ENCODE measurements around the gene GATA5.

GATA5 gene

DNA sequence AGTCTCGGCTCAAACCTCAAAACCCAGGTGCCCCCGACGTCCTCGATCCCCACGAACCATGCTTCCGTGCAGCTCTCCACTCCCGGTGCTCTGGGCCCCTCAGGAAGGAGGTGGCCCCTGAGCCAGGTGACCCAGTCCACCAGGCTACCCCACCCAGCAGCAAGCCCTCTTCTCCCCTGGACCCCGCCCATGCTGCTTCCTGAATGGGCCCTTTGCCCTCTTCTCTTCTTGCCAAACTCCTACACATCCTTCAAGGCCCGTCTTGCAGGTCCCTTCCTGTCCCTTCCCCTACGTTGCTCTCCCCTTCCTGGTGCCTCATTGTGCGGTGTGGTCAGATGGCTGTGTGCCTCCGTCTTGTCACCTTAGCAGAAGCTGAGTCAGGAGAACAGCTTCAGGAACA is 3.4 kb upstream of the GATA5 start:
- no peak for DNase-seq (ENCODE audit: insufficient read length, low spot score)
- TF ChIP-seq, protein P1, sequence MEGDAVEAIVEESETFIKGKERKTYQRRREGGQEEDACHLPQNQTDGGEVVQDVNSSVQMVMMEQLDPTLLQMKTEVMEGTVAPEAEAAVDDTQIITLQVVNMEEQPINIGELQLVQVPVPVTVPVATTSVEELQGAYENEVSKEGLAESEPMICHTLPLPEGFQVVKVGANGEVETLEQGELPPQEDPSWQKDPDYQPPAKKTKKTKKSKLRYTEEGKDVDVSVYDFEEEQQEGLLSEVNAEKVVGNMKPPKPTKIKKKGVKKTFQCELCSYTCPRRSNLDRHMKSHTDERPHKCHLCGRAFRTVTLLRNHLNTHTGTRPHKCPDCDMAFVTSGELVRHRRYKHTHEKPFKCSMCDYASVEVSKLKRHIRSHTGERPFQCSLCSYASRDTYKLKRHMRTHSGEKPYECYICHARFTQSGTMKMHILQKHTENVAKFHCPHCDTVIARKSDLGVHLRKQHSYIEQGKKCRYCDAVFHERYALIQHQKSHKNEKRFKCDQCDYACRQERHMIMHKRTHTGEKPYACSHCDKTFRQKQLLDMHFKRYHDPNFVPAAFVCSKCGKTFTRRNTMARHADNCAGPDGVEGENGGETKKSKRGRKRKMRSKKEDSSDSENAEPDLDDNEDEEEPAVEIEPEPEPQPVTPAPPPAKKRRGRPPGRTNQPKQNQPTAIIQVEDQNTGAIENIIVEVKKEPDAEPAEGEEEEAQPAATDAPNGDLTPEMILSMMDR (IDR thresholded peaks at IDR 0.05; ENCODE audit: insufficient read depth, missing control alignments) = no peak
- FAIRE-seq = no peak

DNA sequence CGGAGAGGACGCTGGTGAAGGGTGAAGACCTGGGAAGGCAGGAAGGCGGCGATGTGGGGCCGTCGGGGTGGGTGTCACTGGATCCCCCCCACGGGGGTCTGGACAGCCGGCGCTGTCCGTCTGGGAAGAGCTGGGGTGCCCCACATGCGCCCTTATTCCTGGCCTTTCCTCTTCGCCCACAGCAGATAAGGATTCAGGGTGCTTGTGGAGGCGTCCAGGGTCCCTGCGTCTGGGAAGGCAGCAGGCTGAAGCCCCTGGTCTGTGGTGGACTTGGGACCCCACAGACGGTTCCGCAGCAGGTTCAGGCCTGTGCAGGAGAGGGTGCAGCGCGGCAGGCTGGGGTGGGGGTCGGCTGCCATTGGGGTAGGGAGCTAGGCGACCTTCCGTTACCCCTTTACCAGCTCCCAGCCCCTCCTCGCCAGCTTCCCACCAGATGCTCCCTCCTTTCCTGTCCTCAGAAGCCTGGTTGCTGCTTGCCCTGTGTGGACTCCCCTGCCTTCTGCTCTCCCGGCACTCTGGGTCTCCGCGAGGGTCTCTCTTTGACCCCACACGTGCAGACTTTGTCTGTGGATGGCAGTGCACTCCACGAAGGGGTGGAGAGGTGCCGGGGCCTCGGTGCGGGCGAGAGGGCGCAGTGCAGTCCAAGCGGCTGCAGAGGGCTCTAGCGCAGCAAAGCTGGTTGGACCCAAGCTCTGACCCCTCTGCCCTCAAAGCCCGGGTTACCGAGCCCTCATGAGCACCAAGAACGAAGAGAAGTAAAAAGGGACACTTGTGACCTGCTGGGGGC is 2.1 kb upstream of the GATA5 start:
- TF ChIP-seq, protein P1 (IDR thresholded peaks at IDR 0.05; ENCODE audit: insufficient read depth, missing control alignments) = no peak
- FAIRE-seq = no peak
- no peak for DNase-seq (ENCODE audit: insufficient read length, low spot score)

DNA sequence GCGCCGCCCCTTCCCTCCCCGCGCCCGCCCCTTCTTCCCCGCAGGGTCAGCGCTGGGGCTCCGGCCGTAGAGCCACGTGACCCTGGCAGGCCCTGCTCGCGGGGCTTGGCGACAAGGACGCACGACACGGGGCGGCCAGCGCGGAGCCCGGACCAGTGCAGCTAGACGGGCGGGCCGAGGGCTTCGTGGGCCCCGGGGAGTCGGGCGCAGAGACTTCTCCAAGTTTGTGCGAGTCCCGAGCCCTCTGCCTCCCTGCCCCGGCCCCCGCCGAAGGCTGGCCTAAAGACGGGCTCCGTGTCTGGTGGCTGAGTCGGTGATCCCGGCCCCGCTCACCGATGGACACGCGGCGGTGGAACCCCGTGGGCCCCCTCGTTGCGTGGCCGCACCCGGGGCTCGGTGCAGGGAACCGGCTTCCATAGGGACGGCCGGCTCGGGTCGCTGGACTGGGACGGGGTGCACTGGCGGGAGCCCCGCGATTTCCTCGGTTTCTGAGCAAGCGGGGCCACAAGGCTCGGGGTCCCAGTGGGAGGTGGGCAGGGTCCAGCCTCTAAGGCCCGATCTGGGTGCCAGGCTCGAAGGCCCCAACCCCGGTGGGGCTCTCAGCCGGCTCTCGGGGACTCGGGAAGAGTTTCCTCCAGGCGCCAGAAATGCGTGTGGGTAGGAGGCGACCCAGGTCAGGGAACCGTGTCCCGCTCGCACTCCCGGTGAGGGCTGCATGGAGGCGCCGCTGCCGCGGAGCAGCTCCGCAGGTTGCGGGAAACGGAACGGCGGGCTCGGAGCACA is 452 bp upstream of the GATA5 start:
- TF ChIP-seq, protein P1 (IDR thresholded peaks at IDR 0.05; ENCODE audit: insufficient read depth, missing control alignments) = no peak
- no peak for DNase-seq (ENCODE audit: insufficient read length, low spot score)
- no peak for FAIRE-seq

DNA sequence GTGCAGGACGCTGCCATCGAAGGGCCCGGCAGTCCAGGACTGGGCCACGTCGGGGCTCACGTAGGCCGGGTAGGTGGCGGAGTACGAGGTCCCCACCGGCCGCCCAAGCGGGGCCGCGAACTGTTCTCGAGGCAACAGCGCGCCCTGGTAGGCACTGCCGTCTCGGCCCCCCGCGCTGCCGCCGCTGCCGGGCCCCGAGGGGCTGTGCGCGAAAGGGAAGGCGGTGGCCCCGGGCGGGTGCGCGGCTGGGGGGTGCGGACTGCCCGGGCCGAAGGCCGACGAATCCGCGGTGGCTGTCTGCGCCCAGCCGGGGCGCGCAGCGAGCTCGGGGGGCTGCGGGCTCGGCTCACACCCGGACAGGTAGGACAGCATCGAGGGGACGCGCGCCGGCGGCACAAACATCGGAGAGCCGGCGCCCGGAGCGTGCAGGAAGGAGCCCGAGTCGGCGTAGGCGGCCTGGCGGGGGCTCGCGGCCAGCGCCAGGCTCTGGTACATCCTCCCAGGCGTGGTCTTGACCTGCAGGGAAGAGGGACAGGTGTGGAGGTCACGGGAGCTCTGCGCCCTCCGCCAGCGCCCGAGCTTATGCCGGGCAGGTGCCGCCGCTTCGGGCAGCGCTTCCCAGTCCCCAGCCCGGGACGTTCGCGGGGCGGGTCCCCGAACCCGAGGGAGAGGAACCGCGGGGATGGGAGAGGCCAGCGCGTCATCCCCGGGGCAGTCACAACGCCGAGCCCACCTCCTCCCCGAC is 596 bp downstream of the GATA5 start:
- FAIRE-seq (no peak), DNase-seq (ENCODE audit: insufficient read length, low spot score) (no peak)
- TF ChIP-seq, protein P1 (IDR thresholded peaks at IDR 0.05; ENCODE audit: insufficient read depth, missing control alignments) = no peak

DNA sequence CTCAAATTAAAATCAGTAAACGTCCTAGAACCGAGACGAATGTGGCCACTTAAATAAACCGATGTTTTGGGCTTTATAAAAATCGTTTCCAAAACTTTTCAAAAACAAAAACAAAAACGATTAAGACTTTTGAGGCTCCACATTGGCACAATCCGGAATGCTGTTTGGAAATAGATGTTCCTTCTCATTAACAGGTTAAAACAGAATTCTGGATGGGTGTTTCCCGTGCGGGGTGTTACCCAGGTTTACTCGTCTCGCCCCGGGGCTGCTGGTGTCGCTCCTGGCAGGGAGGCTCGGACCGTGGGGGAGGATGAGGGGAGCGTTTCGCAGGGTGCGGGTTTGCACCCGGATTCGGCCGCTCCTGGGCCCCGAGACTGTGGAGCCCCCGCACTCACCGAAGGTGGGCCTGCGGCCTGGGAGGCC is 1.2 kb downstream of the GATA5 start:
- DNase-seq (ENCODE audit: insufficient read length, low spot score) = no peak
- TF ChIP-seq, protein P1 (IDR thresholded peaks at IDR 0.05; ENCODE audit: insufficient read depth, missing control alignments) = no peak
- no peak for FAIRE-seq

DNA sequence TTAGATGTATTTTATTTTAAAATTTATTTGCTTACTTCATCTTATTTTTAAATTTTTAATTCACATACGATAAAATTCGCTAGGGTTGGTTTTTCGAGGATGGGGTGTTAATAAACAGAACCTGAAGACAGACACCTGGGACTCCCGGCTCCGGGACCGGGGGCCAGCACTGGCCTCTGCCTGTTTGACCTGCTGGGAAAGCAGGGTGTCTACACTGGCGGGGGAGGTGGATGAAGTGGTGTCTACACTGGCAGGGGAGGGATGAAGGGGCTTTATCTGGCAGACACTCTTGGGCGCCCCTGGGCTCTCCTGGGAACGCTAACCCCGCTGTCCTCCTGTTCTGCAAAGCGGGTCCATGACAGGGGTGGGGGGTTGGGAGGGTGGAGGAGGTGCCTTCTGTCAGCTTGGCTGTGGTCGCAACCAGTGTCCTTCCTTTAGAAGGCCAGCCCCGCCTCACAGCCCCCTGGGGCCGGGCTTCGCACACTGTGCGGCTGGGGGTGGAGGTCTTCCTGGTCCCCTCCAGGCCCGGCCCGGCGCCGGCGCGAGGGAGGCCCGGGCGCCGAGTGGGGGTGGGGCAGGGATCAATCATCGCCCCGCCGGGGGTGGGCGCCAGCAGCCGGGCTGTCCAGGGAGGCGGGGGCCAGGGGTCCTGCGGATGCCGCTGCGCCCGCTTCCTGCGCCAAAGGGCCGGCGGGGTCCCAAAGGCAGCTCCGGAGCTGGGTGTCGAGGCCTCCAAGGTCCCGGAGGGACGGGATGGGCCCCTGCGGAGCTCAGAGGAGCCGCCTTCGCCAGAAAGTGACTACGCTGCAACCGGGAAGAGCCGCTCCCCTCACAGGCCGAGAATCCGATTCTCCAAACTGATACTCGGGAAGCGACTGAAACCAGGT is 1.8 kb downstream of the GATA5 start:
- no peak for FAIRE-seq
- DNase-seq (ENCODE audit: insufficient read length, low spot score) = no peak
- TF ChIP-seq, protein P1 (IDR thresholded peaks at IDR 0.05; ENCODE audit: insufficient read depth, missing control alignments) = no peak
